Retinal pigment epithelial cell (primary cell): ENCODE data around the gene PRC1.

Source experiments
- DNase-seq: peaks from one replicate; pipeline ENCODE4 v3.0.0-alpha.2; 2010; ENCODE audit warnings: low read depth
- H3K4me3 ChIP-seq: 2 replicates; pipeline ENCODE4 v1.5.1; 2011; ENCODE audit warnings: mild to moderate bottlenecking, low read length, control low read depth, moderate library complexity
- TF ChIP-seq, protein P1 (sequence below): conservative IDR thresholded peaks from 2 replicates; pipeline ENCODE4 v1.5.1; 2011; ENCODE audit warnings: low read depth, low read length, control low read depth, inconsistent platforms

PRC1 gene

DNA sequence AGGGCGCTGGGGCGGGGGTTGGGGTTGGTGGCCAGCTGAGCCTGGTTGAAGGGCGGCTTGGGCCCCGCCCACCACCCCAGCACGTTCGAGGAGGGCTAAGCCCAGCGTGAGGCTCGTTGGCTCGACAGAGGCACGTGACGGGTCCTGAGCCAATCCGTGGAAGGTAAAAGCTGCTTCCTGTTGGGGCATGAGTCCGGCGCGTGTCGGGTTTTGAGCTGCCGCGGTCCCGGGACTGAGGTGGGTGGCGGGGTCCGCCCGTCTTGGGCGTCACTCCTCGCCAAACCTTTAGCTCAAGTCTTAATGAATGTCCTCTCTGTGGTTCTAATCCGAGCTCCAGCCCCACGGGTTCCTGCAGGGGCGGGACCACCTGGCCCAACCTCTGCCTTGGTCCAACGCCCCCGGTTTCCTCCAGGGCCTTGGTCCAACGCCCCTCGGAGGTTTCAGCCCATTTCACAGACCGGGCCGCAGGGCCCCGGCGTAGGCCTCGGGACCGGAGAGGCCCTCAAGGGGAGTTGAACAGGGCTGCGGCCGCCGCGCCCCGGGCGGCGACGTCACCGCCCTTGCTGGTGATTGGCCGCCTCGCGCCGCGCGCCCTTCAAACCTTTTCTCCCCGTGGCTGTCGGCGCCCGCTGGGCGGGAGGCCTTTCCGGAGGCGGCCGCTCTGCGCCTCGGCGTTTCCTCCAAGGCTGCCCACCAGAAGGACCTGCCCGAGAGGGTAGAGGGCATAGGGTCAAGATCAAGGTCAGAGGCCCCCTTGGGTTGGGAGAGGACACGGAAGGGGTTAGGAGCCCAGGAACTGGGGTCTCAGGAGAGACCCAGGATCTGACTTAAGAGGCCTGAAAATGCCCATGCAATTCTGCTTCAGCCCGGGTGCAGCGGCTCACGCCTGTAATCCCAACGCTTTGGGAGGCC, 39.4 kb downstream of the PRC1 start, which contains the start of gene RCCD1:
RCCD1 (plus strand) TSS at position 173 of the 912 bp plus-strand sequence. CDS start 1,851 bp downstream, outside the sequence.
- peak within 1 kb of the TSS; percentile 75 for H3K4me3 ChIP-seq
- TF ChIP-seq, protein P1, sequence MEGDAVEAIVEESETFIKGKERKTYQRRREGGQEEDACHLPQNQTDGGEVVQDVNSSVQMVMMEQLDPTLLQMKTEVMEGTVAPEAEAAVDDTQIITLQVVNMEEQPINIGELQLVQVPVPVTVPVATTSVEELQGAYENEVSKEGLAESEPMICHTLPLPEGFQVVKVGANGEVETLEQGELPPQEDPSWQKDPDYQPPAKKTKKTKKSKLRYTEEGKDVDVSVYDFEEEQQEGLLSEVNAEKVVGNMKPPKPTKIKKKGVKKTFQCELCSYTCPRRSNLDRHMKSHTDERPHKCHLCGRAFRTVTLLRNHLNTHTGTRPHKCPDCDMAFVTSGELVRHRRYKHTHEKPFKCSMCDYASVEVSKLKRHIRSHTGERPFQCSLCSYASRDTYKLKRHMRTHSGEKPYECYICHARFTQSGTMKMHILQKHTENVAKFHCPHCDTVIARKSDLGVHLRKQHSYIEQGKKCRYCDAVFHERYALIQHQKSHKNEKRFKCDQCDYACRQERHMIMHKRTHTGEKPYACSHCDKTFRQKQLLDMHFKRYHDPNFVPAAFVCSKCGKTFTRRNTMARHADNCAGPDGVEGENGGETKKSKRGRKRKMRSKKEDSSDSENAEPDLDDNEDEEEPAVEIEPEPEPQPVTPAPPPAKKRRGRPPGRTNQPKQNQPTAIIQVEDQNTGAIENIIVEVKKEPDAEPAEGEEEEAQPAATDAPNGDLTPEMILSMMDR: no peak
- DNase-seq: peak; percentile 85

DNA sequence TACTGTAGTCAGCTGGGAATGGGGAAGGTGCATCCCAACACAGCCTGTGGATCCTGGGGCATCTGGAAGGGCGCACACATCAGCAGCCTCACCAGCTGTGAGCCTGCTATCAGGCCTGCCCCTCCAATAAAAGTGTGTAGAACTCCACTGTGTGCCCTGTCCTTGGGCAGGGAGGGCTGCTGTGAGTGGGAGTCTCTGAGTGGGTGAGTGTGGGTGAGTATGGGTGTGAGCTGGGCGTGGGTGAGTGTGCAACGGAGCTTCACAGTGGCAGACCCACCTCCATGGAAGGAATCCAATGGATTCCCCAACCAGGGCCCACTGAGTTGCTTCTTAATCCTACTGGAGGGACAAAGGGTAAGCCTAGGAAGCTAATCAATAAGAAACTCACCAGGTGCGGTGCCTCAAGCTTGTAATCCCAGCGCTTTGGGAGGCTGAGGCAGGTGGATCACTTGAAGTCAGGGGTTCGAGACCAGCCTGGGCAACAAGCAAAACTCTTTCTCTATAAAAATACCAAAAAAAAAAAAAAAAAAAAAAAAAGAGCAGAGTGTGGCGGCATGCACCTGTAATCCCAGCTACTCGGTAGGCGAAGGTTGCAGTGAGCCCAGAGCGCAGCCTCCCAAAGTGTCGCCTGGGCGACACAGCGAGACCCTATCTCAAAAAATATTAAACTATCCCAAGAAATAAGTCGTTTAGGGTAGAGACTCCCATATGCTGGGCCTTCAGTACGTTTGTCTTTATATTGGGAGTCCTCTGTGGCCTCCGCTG, 40.2 kb downstream of the PRC1 start:
- TF ChIP-seq, protein P1: no peak
- peak overlapping the region; percentile 75 for H3K4me3 ChIP-seq
- no peak for DNase-seq

DNA sequence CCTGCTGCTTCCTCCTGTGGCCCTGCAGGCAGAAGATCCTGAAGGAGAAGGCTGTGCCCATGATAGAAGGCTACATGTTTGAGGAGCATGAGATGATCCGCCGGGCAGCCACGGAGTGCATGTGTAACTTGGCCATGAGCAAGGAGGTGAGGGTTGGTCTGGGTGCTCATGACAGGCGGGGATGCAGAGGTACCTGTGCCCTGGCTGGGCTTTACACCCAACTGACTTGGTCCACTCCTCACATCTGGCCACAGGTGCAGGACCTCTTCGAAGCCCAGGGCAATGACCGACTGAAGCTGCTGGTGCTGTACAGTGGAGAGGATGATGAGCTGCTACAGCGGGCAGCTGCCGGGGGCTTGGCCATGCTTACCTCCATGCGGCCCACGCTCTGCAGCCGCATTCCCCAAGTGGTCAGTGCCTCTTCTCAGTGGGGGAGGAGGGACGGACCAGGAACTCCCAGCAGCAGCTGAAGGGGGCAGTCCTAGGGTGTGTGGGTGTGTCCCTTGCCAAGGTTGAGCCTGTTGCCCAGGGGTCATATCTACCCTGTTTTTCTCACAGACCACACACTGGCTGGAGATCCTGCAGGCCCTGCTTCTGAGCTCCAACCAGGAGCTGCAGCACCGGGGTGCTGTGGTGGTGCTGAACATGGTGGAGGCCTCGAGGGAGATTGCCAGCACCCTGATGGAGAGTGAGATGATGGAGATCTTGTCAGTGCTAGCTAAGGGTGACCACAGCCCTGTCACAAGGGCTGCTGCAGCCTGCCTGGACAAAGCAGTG, 41.2 kb downstream of the PRC1 start:
- DNase-seq: no peak
- no peak overlapping the region for H3K4me3 ChIP-seq
- TF ChIP-seq, protein P1: no peak

DNA sequence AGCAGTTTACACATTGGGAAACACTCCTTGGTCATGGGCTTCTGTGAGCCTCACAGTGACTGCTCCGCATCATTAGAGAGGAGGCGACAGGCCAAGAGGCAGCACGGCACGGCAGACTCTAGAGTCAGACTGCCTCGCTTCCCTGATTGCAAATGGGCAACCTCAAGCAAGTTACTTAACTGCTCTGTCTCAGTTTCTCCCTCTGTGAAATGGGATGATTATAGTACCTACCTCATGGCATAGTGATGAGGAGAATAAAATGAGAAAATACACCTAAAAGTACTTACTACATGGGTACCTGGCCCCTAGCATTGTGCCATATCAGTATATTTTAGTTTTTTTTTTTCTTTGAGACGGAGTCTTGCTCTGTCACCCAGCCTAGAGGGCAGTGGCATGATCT, 43.7 kb downstream of the PRC1 start:
- H3K4me3 ChIP-seq: no peak overlapping the region
- DNase-seq: no peak
- TF ChIP-seq, protein P1: no peak

DNA sequence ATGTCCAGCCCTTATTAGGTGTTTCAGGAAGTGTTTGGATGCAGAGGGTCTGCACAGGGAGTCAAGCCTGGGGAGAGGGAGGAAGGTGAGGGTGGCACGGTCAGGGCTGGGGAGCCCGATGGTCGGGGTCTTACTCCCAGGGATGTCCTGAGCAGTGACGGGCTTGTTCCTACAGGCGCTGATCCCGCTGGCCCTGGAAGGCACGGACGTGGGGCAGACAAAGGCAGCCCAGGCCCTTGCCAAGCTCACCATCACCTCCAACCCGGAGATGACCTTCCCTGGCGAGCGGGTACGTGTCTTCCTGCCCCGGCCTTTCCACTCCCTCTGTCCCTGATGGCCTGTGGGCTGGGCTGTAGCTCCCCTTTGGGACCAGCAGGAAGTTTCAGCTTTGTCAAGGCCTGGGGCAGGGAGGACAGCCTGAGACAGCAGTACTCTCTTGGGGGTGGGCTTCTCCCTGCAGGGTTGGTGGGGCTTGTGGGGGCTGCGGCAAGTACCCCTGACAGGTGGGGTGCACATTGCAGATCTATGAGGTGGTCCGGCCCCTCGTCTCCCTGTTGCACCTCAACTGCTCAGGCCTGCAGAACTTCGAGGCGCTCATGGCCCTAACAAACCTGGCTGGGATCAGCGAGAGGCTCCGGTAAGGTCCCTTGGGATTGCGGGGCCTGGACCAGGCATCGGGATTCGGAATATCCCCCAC, 44.2 kb downstream of the PRC1 start:
- no peak overlapping the region for H3K4me3 ChIP-seq
- TF ChIP-seq, protein P1: no peak
- DNase-seq: no peak

DNA sequence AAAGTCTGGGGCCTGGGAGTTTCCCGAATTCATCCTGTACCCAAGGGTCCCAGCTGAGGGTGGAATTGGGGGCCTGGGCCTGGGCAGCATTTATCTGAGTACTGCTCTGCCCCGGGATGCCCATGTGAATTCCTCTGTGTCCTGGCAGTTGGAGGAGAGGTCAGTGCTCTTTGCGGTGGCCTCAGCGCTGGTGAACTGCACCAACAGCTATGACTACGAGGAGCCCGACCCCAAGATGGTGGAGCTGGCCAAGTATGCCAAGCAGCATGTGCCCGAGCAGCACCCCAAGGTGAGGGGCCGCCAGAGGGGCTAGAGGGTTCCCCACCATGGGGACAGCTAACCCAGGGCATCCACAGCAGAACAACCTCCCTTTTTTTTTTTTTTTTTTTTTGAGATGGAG, 45.8 kb downstream of the PRC1 start:
- TF ChIP-seq, protein P1: no peak
- DNase-seq: no peak
- H3K4me3 ChIP-seq: no peak overlapping the region
